GM18907 (cell line): Measurements from ENCODE around the gene ANXA8L1.
"Not testable (repeated sequence)": the region's sequence is repeated elsewhere in the genome, so short reads cannot be mapped to it uniquely, and the experiment has no call there.

Experiments used
- ATAC-seq: cut with Tn5 transposase; IDR thresholded peaks from one replicate; pipeline ENCODE4 v1.9.1; 2021; ENCODE audit warnings: mild to moderate bottlenecking, moderate library complexity; ENCODE audit not compliant: unreplicated experiment

ANXA8L1 gene, protein sequence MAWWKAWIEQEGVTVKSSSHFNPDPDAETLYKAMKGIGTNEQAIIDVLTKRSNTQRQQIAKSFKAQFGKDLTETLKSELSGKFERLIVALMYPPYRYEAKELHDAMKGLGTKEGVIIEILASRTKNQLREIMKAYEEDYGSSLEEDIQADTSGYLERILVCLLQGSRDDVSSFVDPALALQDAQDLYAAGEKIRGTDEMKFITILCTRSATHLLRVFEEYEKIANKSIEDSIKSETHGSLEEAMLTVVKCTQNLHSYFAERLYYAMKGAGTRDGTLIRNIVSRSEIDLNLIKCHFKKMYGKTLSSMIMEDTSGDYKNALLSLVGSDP

DNA sequence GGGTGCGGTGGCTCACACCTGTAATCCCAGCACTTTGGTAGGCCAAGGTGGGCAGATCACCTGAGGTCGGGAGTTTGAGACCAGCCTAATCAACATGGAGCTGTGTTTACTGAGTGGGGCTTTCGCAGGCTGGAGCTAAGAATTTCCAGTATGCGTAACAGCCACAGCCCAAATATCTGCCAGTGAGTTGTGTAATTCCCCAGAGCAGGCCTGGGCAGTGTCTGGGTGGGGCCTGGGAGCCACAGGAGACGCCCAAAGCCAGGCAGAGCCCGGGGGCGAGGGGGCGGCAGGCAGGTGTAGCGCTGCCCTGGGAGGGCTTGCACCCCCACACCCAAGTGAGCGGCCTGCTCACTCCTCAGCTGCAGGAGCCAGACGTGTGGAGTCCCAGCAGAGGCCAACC is at the start of gene ANXA8L1:
ANXA8L1 (plus strand) TSS at position 371 of the 400 bp plus-strand sequence. CDS start 76 bp downstream, outside the sequence.
- not testable (repeated sequence) for ATAC-seq

DNA sequence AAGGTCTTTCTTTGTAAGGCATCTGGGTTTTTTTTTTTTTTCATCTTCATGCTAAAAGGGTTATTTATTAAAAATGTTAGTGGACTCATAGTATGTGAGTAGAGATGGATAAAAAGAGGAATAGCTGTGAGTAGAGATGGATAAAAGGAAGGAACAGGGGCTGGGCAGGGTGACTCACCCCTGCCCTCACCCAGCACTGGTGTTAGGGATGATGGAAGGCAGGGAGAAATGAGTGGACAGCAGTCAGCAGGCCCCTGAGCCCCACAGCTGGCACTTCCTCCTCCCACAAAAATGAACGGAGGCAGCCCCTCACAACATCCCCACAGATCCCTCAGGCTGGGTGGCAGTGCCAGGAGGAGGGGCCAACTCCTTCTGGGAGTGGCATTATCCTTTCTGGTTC is 49.5 kb upstream of the ANXA8L1 start:
- no peak for ATAC-seq

- no peak for ATAC-seq
Measured at GRCh38 chr10:46326971-46327370, 48.6 kb upstream of the ANXA8L1 start.

GRCh38 chr10:46327685-46328084 is 47.9 kb upstream of the ANXA8L1 start:
- ATAC-seq, result no peak

DNA sequence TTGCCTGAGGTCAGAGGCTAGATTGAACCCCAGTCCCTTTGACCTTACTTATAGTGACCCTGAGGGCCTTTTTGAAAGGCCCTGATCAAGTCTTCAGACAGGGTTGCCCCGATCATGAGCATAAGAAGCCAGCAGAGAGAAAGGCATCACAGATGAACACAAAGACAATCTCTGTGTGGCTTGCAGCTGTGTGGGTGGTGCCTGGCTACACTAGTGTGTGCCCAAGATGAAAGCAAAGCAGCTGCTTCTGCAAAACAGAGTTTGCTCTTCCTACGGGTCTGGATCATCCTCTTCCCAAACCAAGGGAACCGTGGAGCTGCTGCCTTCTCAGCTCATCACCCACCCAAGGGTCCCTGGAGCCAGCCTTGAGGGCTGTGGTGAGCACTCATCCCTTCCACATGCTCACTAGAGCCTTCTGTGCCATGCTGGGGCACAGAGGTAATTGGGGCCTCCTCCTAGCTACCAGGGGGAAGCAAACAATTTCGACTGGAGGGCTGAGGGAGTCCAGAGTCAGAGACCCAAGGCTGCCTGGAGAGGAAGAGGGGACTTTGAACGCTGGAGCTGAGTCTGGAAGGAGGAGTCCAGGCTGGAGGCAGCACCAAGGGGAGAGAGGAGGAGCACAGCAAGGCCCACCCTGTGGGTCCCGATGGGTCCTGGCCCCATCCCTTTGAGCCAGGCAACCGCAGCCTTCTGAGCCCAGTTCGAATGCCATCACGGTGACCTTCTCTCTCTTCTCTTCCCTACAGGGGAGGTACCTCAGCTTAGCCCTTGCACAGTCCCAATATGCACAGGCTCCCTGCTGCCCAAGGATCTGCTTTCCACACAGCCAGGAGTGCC is 46.5 kb upstream of the ANXA8L1 start:
- no peak for ATAC-seq

DNA sequence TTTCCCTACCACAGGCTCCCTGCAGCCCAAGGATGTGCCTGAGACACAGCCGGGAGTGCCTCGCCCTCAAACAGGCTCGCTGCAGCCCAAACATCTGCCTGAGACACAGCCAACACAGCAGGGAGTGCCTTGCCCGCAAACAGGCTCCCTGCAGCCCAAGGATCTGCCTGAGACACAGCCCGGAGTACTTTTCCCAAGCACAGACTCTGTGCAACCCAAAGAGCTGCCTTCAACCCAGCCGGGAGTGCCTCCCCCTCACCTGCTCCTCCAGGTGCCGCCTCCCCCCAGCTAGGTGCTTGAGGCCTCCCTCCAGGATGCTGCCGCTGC is 45.9 kb upstream of the ANXA8L1 start:
- no peak for ATAC-seq

DNA sequence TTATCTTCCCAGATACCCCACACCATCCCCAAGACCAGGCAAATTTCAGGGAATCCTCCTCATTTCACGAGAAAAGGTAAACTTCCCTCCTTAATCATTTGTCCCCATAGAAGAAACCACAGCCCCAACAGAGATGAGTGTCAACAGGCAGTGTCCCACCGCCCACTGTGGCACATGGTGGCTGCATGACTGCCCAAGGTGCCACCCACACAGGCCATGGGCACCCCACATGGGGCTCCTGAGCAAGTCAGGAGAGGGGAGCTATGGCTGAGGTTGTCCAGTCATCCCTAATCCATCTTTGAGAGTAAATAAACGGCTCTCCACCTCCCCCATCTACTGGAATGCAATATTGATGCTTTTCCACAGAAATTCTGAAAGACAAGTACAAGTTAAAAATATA is 44.7 kb upstream of the ANXA8L1 start:
- ATAC-seq, result no peak

GRCh38 chr10:46365484-46365883 is 10.1 kb upstream of the ANXA8L1 start:
- not testable (repeated sequence) for ATAC-seq

DNA sequence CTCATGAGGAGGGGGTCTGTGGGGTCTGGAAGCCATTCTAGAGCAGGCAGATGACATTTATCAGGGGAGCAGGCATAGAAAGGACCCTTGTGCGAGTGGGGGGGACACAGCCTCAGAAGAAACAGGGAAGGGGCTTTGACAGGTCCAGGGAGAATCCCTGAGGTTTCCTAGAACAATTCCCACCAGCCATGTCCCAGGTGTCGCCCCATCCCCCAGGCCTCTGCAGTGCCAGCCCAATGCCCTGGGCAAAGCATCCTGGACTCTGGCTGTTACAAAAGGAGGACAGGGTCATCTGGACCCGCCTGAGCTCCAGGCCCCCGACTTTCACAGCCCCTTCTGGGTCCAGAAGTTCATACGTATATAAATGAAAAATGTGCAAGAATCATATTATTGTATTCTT is 8.4 kb upstream of the ANXA8L1 start:
- ATAC-seq, result not testable (repeated sequence)

- ATAC-seq, result not testable (repeated sequence)
Measured at GRCh38 chr10:46367666-46368240, 7.8 kb upstream of the ANXA8L1 start.

DNA sequence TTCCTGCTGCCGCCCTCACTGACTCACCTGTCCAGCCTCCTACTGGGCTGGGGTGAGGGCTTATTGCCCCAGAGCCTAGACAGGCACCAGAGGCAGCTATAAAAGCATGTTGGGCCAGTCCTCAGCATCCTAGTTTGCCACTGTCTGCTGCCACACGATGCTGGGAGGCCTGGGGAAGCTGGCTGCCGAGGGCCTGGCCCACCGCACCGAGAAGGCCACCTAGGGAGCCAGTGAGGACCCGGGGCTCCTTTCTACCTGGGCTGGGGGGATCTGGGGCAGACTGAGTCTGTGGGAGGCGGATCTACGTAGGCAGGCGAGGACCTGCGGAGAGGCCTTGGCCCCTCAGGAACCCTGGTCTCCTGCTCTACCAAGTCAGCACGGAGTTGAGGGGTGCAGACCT is 6.6 kb upstream of the ANXA8L1 start:
- ATAC-seq, result not testable (repeated sequence)

GRCh38 chr10:46374410-46374809 is 1.2 kb upstream of the ANXA8L1 start:
- ATAC-seq, result not testable (repeated sequence)

DNA sequence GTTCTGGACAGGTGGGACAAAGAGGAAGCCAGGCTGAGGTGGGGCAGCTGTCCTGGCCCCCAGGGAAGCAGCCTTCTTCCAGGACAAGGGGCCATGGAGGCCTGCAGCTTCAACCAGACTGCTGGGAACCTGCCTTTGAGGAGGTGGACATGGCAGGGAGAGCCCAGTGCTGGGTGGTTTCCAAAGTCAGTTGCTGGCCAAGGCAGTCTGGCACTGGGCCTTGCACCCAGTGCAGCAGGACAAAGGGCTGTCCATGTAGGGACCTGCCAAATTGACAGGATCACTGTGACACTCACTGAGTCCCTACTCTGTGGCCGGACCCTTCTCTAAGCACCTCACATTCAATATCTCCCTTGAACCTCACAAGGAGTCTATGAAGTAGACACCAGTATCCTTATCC is 1.4 kb downstream of the ANXA8L1 start:
- not testable (repeated sequence) for ATAC-seq

GRCh38 chr10:46377651-46378050 is 2.1 kb downstream of the ANXA8L1 start:
- ATAC-seq, result not testable (repeated sequence)

GRCh38 chr10:46378108-46378507 is 2.5 kb downstream of the ANXA8L1 start:
- ATAC-seq, result not testable (repeated sequence)

DNA sequence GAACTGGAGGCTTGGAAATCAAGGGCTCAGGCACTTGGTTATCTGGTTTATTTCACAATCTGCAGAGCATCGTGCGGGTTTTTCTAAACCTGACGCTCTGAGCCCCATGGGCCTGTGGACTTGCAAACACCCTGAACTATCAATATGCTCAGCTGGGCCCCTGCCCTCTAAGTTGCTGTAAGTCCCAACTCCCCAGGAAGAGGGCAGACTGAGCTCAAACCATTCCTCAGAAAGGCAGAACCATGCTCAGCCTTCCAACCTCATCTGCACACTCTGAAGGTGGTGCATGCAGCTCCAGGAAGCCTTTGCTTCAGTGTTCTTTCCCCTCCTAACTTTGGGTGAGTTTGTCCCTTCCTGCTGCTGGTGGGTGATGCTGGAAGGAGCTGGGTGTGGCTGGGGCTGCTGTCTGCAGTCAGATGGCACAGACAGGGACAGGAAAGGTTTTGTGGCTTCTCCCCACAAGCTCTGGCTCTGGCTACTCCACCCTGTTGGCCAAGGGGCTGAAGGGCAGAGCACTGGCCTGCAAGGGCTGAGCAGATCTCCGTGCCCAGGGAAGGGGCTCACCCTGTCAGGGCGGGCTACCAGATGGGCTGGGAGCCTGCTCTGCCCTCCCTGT is 3.8 kb downstream of the ANXA8L1 start:
- ATAC-seq, result not testable (repeated sequence)

- ATAC-seq, result not testable (repeated sequence)
Measured at GRCh38 chr10:46385858-46386257, 10.3 kb downstream of the ANXA8L1 start.

- ATAC-seq, result peak; percentile 73
Measured at GRCh38 chr10:46386694-46387093, 11.1 kb downstream of the ANXA8L1 start.

- not testable (repeated sequence) for ATAC-seq
Measured at GRCh38 chr10:46387309-46387902, 11.8 kb downstream of the ANXA8L1 start.

GRCh38 chr10:46391422-46391821 is 15.8 kb downstream of the ANXA8L1 start:
- not testable (repeated sequence) for ATAC-seq
